HEK293 (cell line): Measurements from ENCODE around the gene MAP3K4.

Experiments
- CTCF ChIA-PET: fragments of 350-600 bp; formaldehyde crosslinking; extraction: SDS; loops from one replicate; lab custom pipeline; 2021; ENCODE audit warnings: antibody characterized with exemption; lab: Yijun Ruan, JAX
- POLR2A ChIA-PET: fragments of 300-600 bp; formaldehyde crosslinking; extraction: SDS; loops from one replicate; lab custom pipeline; 2020; ENCODE audit warnings: antibody characterized with exemption, inconsistent platforms; lab: Yijun Ruan, JAX
- H3K27ac ChIP-seq: fragments of 200-500 bp; sonication (Bioruptor generic); 2 replicates; pipeline ENCODE4 v1.5.1; 2014; ENCODE audit warnings: low read depth, low read length, control low read depth, inconsistent platforms; ENCODE audit errors: extremely low read depth
- H3K36me3 ChIP-seq, 2 experiments: fragments of 200-500 bp in 1 of 2; sonication (Bioruptor generic) in 1 of 2; 1 replicate in 1 of 2; 2 replicates in 1 of 2; pipeline ENCODE4 v1.5.1; 2014 to 2017; ENCODE audit warnings: inconsistent platforms in 2 of 2, low read length in 2 of 2; ENCODE audit not compliant: control insufficient read depth in 2 of 2, insufficient read depth in 1 of 2
- H3K4me1 ChIP-seq: fragments of 200-500 bp; sonication (Bioruptor generic); 2 replicates; pipeline ENCODE4 v1.5.1; 2014; ENCODE audit warnings: mild to moderate bottlenecking, low read length, inconsistent platforms; ENCODE audit not compliant: control insufficient read depth, insufficient read depth
- H3K4me3 ChIP-seq: 2 replicates; pipeline ENCODE4 v1.5.1; 2011; ENCODE audit warnings: low read depth, mild to moderate bottlenecking, control low read depth, low read length, moderate library complexity
- H3K9me3 ChIP-seq: fragments of 200-500 bp; sonication (Bioruptor generic); 2 replicates; pipeline ENCODE4 v1.5.1; 2014; ENCODE audit warnings: low read depth, low read length, inconsistent platforms; ENCODE audit not compliant: control insufficient read depth, insufficient read depth
- PRDM2 ChIP-seq: fragments of 450-650 bp; formaldehyde crosslinking; IDR thresholded peaks from 2 replicates; pipeline ENCODE4 v1.5.1; 2016; ENCODE audit warnings: missing biosample characterization, missing genetic modification characterization, borderline replicate concordance
- SP2 ChIP-seq: fragments of 450-650 bp; formaldehyde crosslinking; IDR thresholded peaks from 2 replicates; pipeline ENCODE4 v1.5.1; 2016; ENCODE audit warnings: missing biosample characterization, missing genetic modification characterization
- ZIC2 ChIP-seq: fragments of 450-650 bp; formaldehyde crosslinking; IDR thresholded peaks from 2 replicates; pipeline ENCODE4 v1.5.1; 2016; ENCODE audit warnings: missing biosample characterization, missing genetic modification characterization
- ZNF10 ChIP-seq: fragments of 450-650 bp; formaldehyde crosslinking; IDR thresholded peaks from 2 replicates; pipeline ENCODE4 v1.5.1; 2017; ENCODE audit warnings: missing biosample characterization, missing genetic modification characterization
- ZNF146 ChIP-seq: fragments of 450-650 bp; formaldehyde crosslinking; IDR thresholded peaks from 2 replicates; pipeline ENCODE4 v1.5.1; 2016; ENCODE audit warnings: missing biosample characterization, missing genetic modification characterization
- ZNF211 ChIP-seq: fragments of 450-650 bp; formaldehyde crosslinking; IDR thresholded peaks from 2 replicates; pipeline ENCODE4 v1.5.1; 2016; ENCODE audit warnings: low read depth, missing biosample characterization, missing genetic modification characterization
- ZNF274 ChIP-seq, 2 experiments: fragments of 200-500 bp in 1 of 2; fragments of 450-650 bp in 1 of 2; sonication (Bioruptor generic) in 1 of 2; formaldehyde crosslinking in 1 of 2; IDR thresholded peaks; 2 replicates each; pipeline versions ENCODE4 v1.5.1 to v1.6.1; 2014 to 2016; ENCODE audit warnings: borderline replicate concordance in 1 of 2, inconsistent platforms in 1 of 2, low read length in 1 of 2, missing biosample characterization in 1 of 2, missing genetic modification characterization in 1 of 2
- ZNF292 ChIP-seq: fragments of 450-650 bp; formaldehyde crosslinking; IDR thresholded peaks from 2 replicates; pipeline ENCODE4 v1.5.1; 2016; ENCODE audit warnings: low read depth, missing biosample characterization, missing genetic modification characterization, borderline replicate concordance
- ZNF341 ChIP-seq: fragments of 450-650 bp; formaldehyde crosslinking; IDR thresholded peaks from 2 replicates; pipeline ENCODE4; 2016; ENCODE audit warnings: low read depth, missing biosample characterization, missing genetic modification characterization
- ZNF501 ChIP-seq: fragments of 450-650 bp; formaldehyde crosslinking; IDR thresholded peaks from 2 replicates; pipeline ENCODE4 v1.5.1; 2016; ENCODE audit warnings: missing biosample characterization, missing genetic modification characterization
- ZNF626 ChIP-seq: fragments of 450-650 bp; sonication (Bioruptor Pico); formaldehyde crosslinking; IDR thresholded peaks from 2 replicates; pipeline ENCODE4 v1.5.1; 2018; ENCODE audit warnings: missing biosample characterization, missing genetic modification characterization, inconsistent platforms
- ZNF660 ChIP-seq: fragments of 450-650 bp; IDR thresholded peaks from 2 replicates; pipeline ENCODE4 v1.5.1; 2018; ENCODE audit warnings: missing biosample characterization, mild to moderate bottlenecking, missing genetic modification characterization
- ZNF707 ChIP-seq: fragments of 450-650 bp; formaldehyde crosslinking; IDR thresholded peaks from 2 replicates; pipeline ENCODE4 v1.5.1; 2016; ENCODE audit warnings: missing biosample characterization, missing genetic modification characterization
- TF ChIP-seq, protein P1 (sequence below): fragments of 450-650 bp; formaldehyde crosslinking; IDR thresholded peaks from 2 replicates; pipeline ENCODE4 v1.5.1; 2016; ENCODE audit warnings: missing biosample characterization, missing genetic modification characterization
- TF ChIP-seq, protein P2 (sequence below): fragments of 450-650 bp; formaldehyde crosslinking; IDR thresholded peaks from 2 replicates; pipeline ENCODE4 v1.5.1; 2017; ENCODE audit warnings: missing biosample characterization, missing genetic modification characterization

The MAP3K4 gene

GRCh38 chr6:161142957-161143296 is 151.4 kb downstream of the MAP3K4 start:
- POLR2A ChIA-PET, result no interaction called here
- Histone ChIP-seq H3K4me1 (no peaks in the 10 kb centered on the region), H3K4me3 (no peak overlapping the region), H3K9me3 (no peaks in the 10 kb centered on the region), H3K27ac (no peak overlapping the region), H3K36me3 (peaks cover 0 to 52% of the 10 kb centered on the region in 2 experiments; a peak in 2 of 3 replicates)
- no peak for TF ChIP-seq ZNF501
- no peak for TF ChIP-seq ZNF274 (IDR thresholded peaks at IDR 0.05; ENCODE audit: low read length)
- no peak for TF ChIP-seq ZNF274 (tag by site-specific recombination; IDR thresholded peaks at IDR 0.05; ENCODE audit: borderline replicate concordance)
- TF ChIP-seq ZNF707, result no peak
- no peak for TF ChIP-seq SP2 (tag by site-specific recombination)
- no peak for TF ChIP-seq ZNF341 (tag by site-specific recombination)
- TF ChIP-seq ZNF292 (tag by site-specific recombination), result no peak
- no peak for TF ChIP-seq ZIC2 (tag by site-specific recombination)
- TF ChIP-seq, protein P1, sequence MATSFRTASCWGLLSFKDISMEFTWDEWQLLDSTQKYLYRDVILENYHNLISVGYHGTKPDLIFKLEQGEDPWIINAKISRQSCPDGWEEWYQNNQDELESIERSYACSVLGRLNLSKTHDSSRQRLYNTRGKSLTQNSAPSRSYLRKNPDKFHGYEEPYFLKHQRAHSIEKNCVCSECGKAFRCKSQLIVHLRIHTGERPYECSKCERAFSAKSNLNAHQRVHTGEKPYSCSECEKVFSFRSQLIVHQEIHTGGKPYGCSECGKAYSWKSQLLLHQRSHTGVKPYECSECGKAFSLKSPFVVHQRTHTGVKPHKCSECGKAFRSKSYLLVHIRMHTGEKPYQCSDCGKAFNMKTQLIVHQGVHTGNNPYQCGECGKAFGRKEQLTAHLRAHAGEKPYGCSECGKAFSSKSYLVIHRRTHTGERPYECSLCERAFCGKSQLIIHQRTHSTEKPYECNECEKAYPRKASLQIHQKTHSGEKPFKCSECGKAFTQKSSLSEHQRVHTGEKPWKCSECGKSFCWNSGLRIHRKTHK (tag by site-specific recombination), result no peak
- TF ChIP-seq ZNF10 (tag by site-specific recombination), result no peak
- TF ChIP-seq ZNF146 (tag by site-specific recombination), result no peak
- no peak for TF ChIP-seq ZNF626
- TF ChIP-seq ZNF660 (tag by site-specific recombination), result no peak
- TF ChIP-seq, protein P2, sequence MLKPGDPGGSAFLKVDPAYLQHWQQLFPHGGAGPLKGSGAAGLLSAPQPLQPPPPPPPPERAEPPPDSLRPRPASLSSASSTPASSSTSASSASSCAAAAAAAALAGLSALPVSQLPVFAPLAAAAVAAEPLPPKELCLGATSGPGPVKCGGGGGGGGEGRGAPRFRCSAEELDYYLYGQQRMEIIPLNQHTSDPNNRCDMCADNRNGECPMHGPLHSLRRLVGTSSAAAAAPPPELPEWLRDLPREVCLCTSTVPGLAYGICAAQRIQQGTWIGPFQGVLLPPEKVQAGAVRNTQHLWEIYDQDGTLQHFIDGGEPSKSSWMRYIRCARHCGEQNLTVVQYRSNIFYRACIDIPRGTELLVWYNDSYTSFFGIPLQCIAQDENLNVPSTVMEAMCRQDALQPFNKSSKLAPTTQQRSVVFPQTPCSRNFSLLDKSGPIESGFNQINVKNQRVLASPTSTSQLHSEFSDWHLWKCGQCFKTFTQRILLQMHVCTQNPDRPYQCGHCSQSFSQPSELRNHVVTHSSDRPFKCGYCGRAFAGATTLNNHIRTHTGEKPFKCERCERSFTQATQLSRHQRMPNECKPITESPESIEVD (tag by site-specific recombination), result no peak
- TF ChIP-seq ZNF211 (tag by site-specific recombination), result no peak
- CTCF ChIA-PET, result interaction anchor here (1.0 kb wide), 1 partner anchor 12 kb away, joined by 4 read pairs; no protein-coding TSS in a partner anchor

- no peaks in the 10 kb centered on the region for H3K4me1 ChIP-seq
- TF ChIP-seq PRDM2 (tag by site-specific recombination), result no peak
- TF ChIP-seq, all 188 proteins: peak for 0
- Histone ChIP-seq H3K9me3 (no peaks in the 10 kb centered on the region), H3K4me3 (no peak overlapping the region), H3K27ac (no peak overlapping the region), H3K36me3 (peaks cover 0 to 55% of the 10 kb centered on the region in 2 experiments; a peak in 2 of 3 replicates)
- ChIA-PET CTCF (interaction anchor here (1.0 kb wide), 1 partner anchor 11 kb away, joined by 4 read pairs; no protein-coding TSS in a partner anchor), POLR2A (no interaction called here)
Measured at GRCh38 chr6:161143663-161144430, 152.3 kb downstream of the MAP3K4 start.
